ENCODE measurements around the gene LY86.

The LY86 gene

DNA sequence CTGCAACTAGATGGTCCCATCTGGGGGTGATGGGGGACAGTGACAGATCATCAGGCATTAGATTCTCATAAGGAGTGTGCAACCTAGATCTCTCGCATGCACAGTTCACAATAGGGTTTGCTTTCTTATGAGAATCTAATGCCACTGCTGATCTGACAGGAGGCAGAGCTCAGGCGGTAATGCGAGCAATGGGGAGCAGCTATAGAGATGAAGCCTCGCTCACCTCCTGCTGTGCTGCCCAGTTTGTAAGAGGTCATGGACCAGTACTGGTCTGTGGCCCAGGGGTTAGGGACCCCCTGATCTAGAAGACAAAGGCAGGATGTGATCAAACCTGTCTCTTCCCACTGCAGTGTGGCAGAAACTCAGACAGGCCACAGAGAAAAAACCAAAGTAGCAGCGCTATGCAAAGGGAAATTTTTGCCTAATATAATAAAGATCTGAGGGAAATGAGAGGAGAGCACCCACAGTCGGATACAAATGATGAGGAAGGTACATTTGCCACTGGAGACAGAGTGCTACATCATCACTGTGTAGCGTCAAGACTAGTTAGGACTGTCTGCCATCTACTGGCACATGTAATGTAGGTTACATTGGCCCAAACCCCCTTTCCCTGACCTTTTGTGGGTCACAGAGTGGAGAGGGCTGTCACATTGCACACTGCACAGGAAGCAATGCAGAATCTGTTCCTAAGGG, 4.1 kb upstream of the LY86 start:
- Histone ChIP-seq H3K27ac (no peak overlapping the region), H3K36me3 (replicated peaks) (no peaks in the 10 kb centered on the region), H3K27me3 (replicated peaks) (no peaks in the 10 kb centered on the region), H3K4me3 (ENCODE audit: low read depth, low read length) (no peak overlapping the region)
- TF ChIP-seq, protein P1, sequence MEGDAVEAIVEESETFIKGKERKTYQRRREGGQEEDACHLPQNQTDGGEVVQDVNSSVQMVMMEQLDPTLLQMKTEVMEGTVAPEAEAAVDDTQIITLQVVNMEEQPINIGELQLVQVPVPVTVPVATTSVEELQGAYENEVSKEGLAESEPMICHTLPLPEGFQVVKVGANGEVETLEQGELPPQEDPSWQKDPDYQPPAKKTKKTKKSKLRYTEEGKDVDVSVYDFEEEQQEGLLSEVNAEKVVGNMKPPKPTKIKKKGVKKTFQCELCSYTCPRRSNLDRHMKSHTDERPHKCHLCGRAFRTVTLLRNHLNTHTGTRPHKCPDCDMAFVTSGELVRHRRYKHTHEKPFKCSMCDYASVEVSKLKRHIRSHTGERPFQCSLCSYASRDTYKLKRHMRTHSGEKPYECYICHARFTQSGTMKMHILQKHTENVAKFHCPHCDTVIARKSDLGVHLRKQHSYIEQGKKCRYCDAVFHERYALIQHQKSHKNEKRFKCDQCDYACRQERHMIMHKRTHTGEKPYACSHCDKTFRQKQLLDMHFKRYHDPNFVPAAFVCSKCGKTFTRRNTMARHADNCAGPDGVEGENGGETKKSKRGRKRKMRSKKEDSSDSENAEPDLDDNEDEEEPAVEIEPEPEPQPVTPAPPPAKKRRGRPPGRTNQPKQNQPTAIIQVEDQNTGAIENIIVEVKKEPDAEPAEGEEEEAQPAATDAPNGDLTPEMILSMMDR (IDR thresholded peaks at IDR 0.05; ENCODE audit: low read depth, low read length, missing control alignments), result no peak
- DNase-seq, result no peak
- in situ Hi-C loops (cut with HindIII; ENCODE audit: low pct_ligation_motif_present, low sequenced_read_pairs), result no loop called here

DNA sequence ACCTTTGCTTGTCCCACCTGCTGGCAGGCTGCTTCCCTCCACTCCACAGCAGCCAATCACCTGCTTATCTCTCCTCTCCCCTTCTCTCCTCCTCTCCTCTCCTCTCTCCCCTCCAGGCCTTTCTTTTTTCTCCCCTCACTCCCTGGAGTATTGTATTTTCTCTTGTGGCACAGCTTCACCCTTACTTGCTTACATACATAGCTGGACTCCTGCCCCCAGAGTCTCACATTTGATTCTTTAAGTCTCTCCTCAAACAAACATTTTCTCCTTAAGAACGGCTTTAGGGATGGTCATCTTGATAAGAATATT, 3.6 kb upstream of the LY86 start:
- TF ChIP-seq, protein P1 (IDR thresholded peaks at IDR 0.05; ENCODE audit: low read depth, low read length, missing control alignments), result no peak
- no peak overlapping the region for H3K4me3 ChIP-seq (ENCODE audit: low read depth, low read length)
- in situ Hi-C loops (cut with HindIII; ENCODE audit: low pct_ligation_motif_present, low sequenced_read_pairs), result no loop called here
- no peaks in the 10 kb centered on the region for H3K27me3 ChIP-seq (replicated peaks)
- DNase-seq, result no peak
- H3K36me3 ChIP-seq (replicated peaks), result no peaks in the 10 kb centered on the region
- no peak overlapping the region for H3K27ac ChIP-seq

DNA sequence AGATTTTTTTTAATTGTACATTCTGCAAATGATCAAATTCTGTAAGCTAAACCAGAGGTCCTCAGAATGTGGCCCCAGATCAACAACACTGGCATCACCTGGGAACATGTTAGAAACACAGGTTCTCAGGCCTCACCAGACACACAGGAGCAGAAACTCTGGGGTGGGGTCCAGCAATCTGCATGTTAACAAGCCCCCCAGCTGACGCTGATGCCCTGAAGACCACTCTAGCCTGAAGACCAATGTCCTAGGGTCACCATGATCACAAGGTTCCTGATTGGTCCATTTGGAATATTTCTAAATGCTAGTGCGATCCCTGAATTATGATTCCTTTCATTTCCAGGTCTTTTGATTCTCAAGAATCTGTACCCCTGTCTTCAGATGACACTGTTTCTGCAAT, 2.4 kb upstream of the LY86 start:
- Histone ChIP-seq H3K36me3 (replicated peaks) (no peaks in the 10 kb centered on the region), H3K27ac (no peak overlapping the region), H3K27me3 (replicated peaks) (no peaks in the 10 kb centered on the region), H3K4me3 (ENCODE audit: low read depth, low read length) (no peak overlapping the region)
- TF ChIP-seq, protein P1 (IDR thresholded peaks at IDR 0.05; ENCODE audit: low read depth, low read length, missing control alignments), result no peak
- DNase-seq, result no peak
- in situ Hi-C loops (cut with HindIII; ENCODE audit: low pct_ligation_motif_present, low sequenced_read_pairs), result no loop called here

DNA sequence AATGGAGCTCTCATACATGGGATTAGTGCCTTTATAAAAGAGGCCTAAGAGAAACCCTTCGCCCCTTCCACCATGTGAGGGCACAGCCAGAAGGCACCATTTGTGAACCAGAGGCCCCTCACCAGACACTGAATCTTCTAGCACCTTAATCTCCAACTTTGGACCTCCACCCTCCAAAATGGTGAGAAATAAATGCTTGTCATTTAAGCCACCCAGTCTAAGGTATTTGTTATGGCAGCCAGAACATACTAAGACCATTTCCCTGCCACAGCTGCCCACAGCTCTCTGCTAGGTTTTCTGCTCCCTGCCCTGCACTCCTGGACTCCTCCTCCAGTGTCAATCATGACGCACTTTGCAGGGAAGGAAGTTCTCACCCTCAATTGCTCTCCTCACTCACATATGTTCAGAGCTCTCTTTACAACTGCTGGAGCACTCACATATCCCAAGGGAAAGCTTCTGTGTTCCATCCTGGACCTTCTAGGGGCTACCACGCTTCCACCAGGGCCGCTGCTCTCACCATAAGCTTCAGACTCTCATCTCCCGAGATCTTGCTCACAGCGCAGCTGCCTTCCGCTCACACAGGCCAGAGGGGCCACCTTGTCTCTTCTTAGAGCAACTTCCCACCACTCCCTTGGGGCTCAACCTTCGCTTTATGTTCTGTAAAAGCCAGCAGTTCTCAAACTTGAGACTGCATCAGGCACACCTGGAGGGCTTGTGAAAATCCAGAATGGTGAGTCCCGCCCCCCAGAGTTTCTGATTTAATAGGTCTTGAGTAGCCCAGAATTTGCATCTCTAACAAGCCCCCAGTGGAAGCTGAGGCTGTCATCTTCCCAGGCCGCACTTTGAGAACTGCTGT, 1.6 kb upstream of the LY86 start:
- no peak overlapping the region for H3K4me3 ChIP-seq (ENCODE audit: low read depth, low read length)
- no peaks in the 10 kb centered on the region for H3K36me3 ChIP-seq (replicated peaks)
- in situ Hi-C loops (cut with HindIII; ENCODE audit: low pct_ligation_motif_present, low sequenced_read_pairs), result no loop called here
- H3K27me3 ChIP-seq (replicated peaks), result no peaks in the 10 kb centered on the region
- no peak overlapping the region for H3K27ac ChIP-seq
- TF ChIP-seq, protein P1 (IDR thresholded peaks at IDR 0.05; ENCODE audit: low read depth, low read length, missing control alignments), result no peak
- no peak for DNase-seq

DNA sequence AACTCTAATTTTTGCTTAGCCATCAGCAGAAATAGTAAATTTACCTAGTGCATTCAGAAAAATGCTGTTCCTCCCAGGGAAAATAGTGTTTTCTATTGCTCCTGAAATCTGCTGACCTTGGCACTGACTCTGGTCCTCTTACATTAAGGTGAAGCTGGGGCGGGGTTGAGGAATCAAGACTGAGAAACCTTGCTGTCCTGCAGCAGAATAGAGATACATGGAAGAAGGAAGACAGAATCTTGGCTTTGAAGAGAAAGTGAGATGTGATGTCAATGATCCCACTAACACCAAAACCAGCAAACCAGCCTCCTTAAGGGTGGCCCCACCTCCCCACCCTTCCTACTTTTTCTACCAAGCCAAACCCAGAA, 840 bp upstream of the LY86 start:
- no peaks in the 10 kb centered on the region for H3K27me3 ChIP-seq (replicated peaks)
- H3K4me3 ChIP-seq (ENCODE audit: low read depth, low read length), result no peak overlapping the region
- no peak for DNase-seq
- H3K27ac ChIP-seq, result no peak overlapping the region
- H3K36me3 ChIP-seq (replicated peaks), result no peaks in the 10 kb centered on the region
- in situ Hi-C loops (cut with HindIII; ENCODE audit: low pct_ligation_motif_present, low sequenced_read_pairs), result no loop called here
- TF ChIP-seq, protein P1 (IDR thresholded peaks at IDR 0.05; ENCODE audit: low read depth, low read length, missing control alignments), result no peak

All from brain microvascular endothelial cell (primary cell).